IPS-11a (cell line): Measurements from ENCODE around the gene SAMMSON.

Experiments used
- H3K4me3 ChIP-seq: one replicate; pipeline ENCODE4 v1.5.1; 2013; ENCODE audit warnings: low read depth, low read length, control low read depth

The SAMMSON gene

GRCh38 chr3:70085613-70086012 lies 86.1 kb downstream of the SAMMSON start:
- H3K4me3 ChIP-seq, result no peak overlapping the region

GRCh38 chr3:70086336-70086735 lies 86.8 kb downstream of the SAMMSON start:
- H3K4me3 ChIP-seq, result no peak overlapping the region

- no peak overlapping the region for H3K4me3 ChIP-seq
Observed at GRCh38 chr3:70090322-70090913, 90.9 kb downstream of the SAMMSON start.

DNA sequence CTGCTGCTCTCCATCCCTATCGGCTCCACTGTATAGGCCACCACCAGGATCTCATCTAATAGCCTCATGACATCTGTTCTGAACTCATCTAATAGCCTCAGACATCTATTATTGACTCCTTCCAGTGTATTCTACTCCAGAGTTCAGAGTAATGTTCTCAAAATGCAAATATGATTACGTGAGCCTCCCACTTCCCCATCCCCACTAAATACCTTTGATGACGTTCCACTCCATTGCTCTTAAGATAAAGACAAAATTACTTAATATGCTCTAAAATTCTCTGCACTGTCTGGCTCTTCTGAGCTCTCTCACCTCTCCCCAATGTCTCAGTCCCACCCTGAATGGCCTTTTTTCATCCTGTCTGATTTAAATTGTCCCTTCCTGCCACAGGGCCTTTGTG lies 94.7 kb downstream of the SAMMSON start:
- no peak overlapping the region for H3K4me3 ChIP-seq

GRCh38 chr3:70095260-70095659 lies 95.7 kb downstream of the SAMMSON start:
- H3K4me3 ChIP-seq, result no peak overlapping the region

DNA sequence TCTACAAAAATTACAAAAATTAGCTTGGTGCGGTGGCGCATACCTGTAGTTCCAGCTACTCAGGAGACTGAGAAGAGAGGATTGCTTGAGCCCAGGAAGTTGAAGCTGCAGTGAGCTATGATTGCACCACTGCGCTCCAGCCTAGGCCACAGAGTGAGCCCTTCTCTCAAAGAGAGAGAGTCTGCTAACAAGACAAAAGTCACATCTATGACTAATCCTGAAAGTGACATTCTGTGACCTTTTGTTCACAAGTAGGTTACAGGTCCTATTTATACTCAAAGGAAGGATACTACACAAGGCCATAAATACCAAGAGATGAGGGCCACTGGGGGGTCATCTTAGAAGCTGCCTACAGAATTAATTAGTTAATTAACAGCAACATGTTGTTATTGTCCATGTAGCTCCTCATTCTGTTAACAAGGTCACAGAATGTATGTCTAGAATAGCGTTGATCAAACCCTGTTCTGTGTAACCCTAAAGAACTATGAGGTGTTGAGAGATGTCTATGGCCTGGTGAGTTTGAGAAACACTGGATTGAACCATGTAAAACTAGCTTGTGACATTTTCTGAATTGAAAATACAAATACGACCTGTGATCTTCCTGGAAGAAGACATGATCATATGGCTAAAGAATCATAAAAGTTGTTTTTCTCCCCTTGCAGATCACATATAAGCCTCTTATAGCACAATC lies 97.0 kb downstream of the SAMMSON start:
- H3K4me3 ChIP-seq, result no peak overlapping the region

GRCh38 chr3:70097084-70097483 lies 97.6 kb downstream of the SAMMSON start:
- H3K4me3 ChIP-seq, result no peak overlapping the region

DNA sequence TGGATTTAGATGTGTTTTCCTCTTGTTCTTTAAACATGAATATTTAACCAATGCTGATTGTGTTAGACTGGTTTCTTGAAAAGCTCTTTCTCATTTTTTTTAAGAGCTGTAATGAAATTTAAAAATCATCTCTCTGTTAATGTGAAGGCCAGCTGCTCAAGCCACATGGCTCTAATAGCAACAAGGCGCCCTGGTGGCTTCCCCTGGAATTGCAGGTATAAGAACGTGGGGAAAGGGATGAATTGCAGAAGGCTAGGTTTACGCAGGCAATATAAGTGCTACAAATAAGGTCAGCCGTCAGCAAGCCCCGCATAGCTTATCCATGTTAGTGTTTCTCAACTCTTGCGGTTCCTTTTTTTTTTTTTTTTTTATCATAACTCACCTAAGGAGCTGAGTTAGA lies 108.5 kb downstream of the SAMMSON start:
- no peak overlapping the region for H3K4me3 ChIP-seq

- no peak overlapping the region for H3K4me3 ChIP-seq
Observed at GRCh38 chr3:70108546-70108945, 109.0 kb downstream of the SAMMSON start.

- H3K4me3 ChIP-seq, result no peak overlapping the region
Observed at GRCh38 chr3:70110066-70110465, 110.5 kb downstream of the SAMMSON start.

DNA sequence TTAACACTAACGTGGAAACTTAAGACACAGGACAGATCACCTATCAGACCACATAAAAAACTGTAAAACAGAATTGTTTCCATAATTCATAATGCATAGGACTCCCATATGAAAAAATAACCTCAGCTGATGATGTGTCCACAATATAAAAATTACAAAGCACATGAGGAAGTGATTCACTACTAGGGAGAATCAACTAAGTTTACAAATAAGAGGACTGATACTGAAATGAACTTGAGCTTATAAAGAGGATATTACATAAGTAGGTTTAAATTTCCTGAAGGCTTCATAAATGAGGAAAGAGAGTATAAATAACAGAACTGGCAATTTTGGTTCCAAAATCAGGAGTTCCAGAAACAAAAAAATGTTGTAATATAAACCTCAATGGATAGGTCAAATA lies 111.9 kb downstream of the SAMMSON start:
- no peak overlapping the region for H3K4me3 ChIP-seq

GRCh38 chr3:70112751-70113150 lies 113.2 kb downstream of the SAMMSON start:
- no peak overlapping the region for H3K4me3 ChIP-seq

- no peak overlapping the region for H3K4me3 ChIP-seq
Observed at GRCh38 chr3:70114431-70114830, 114.9 kb downstream of the SAMMSON start.

GRCh38 chr3:70119879-70120278 lies 120.3 kb downstream of the SAMMSON start:
- no peak overlapping the region for H3K4me3 ChIP-seq
